ENCODE data around the gene STRADA.
A peak's percentile ranks its signal among the peaks of the same experiment; 100 is the strongest.

STRADA gene

GRCh38 chr17:63703029-63703428 lies 38.6 kb downstream of the STRADA start:
- no peak for DNase-seq (ENCODE audit: low spot score)
- in situ Hi-C loops (cut with MboI; ENCODE audit: low pct_unique_long_range_greater_than_20kb, low sequenced_read_pairs, unreplicated experiment), result no loop called here
- no peak for TF ChIP-seq CTCF (IDR thresholded peaks at IDR 0.05; ENCODE audit: extremely low read depth, insufficient read depth, missing control alignments)

DNA sequence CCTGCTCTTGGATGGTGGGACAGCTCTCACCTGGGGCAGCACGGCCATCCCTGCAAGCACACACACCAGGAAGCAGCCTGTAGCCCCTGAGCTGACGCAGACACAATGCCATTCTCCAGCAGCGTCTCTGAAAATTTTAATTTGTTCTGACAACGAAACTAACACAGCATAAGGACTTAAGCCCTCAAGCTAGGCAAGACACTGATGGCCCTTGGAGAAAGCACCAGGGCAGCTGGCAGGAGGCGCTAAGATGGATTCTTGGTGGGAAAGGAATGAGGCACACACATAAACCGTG lies 38.9 kb downstream of the STRADA start:
- no peak for TF ChIP-seq CTCF (IDR thresholded peaks at IDR 0.05; ENCODE audit: extremely low read depth, insufficient read depth, missing control alignments)
- no peak for DNase-seq (ENCODE audit: low spot score)
- in situ Hi-C loops (cut with MboI; ENCODE audit: low pct_unique_long_range_greater_than_20kb, low sequenced_read_pairs, unreplicated experiment), result no loop called here

GRCh38 chr17:63701868-63702720 lies 39.5 kb downstream of the STRADA start:
- TF ChIP-seq CTCF (IDR thresholded peaks at IDR 0.05; ENCODE audit: extremely low read depth, insufficient read depth, missing control alignments), result no peak
- in situ Hi-C loops (cut with MboI; ENCODE audit: low pct_unique_long_range_greater_than_20kb, low sequenced_read_pairs, unreplicated experiment), result no loop called here

GRCh38 chr17:63701456-63701820 lies 40.2 kb downstream of the STRADA start:
- DNase-seq (ENCODE audit: low spot score), result no peak
- in situ Hi-C loops (cut with MboI; ENCODE audit: low pct_unique_long_range_greater_than_20kb, low sequenced_read_pairs, unreplicated experiment), result no loop called here
- no peak for TF ChIP-seq CTCF (IDR thresholded peaks at IDR 0.05; ENCODE audit: extremely low read depth, insufficient read depth, missing control alignments)

More at GRCh38 chr17:63701868-63702720, 39.5 kb downstream of the STRADA start:
- DNase-seq (ENCODE audit: low spot score), result peak; percentile 83

DNA sequence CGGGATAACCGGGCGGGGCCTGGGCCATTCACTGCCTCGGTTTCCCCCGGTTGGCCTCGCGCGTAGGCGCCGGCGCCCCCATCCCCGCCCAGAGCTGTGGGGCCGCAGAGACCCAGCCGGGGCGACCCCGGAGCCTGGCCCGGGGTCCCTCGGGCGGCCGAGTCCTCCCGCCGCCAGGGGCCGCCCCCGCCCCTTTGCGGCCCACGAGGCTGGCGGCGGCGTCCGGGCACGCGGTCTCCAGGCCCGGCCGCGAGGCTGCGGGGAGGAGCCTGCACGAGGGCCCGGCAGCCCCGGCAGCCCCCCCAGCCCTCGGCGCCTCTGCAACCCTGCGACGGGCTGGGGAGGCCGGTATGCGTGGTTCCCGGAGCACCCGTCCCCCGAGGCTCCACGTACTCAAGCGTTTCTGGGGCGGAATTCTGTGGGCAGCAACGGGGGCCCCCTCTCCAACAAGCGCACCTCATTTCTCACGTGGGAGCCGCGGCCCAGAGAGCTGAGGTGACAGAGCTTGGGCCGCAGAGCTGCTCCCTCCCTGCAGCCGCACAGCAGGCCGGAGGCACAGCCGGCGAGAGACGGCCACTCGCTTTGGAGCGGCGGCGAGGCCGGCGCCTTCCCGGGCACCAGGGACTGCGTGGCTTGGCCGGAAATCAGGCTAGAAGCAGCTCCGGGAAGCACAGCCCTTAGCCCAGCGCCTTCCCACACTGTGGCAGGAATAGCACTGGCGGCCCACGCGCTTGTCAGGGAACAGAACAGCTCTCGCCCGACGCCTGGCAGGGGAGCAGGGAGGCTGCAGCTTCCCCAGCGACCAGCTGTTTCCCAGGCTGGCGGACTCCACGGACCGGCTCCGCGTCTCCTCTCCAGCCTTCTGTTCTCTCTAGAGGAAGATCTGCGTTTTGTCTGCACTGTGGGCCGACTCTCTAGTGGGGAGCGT lies 40.8 kb downstream of the STRADA start:
- in situ Hi-C loops (cut with MboI; ENCODE audit: low pct_unique_long_range_greater_than_20kb, low sequenced_read_pairs, unreplicated experiment), result no loop called here
- peak; percentile 84 for DNase-seq (ENCODE audit: low spot score)
- TF ChIP-seq CTCF (IDR thresholded peaks at IDR 0.05; ENCODE audit: extremely low read depth, insufficient read depth, missing control alignments), result peak; percentile 53

- in situ Hi-C loops (cut with MboI; ENCODE audit: low pct_unique_long_range_greater_than_20kb, low sequenced_read_pairs, unreplicated experiment), result no loop called here
- peak; percentile 20 for TF ChIP-seq CTCF (IDR thresholded peaks at IDR 0.05; ENCODE audit: extremely low read depth, insufficient read depth, missing control alignments)
- peak; percentile 93 for DNase-seq (ENCODE audit: low spot score)
These were observed 41.7 kb downstream of the STRADA start, which contains the start of gene LIMD2 for GRCh38 chr17:63699638-63700527. TSS of gene LIMD2 (minus strand) at chr17:63700125. CDS start at chr17:63699298, 827 bp downstream.
